Measurements from ENCODE around the gene CD2AP. TPM values are rescaled to one million over a fixed set of nuclear protein-coding genes. Genes with fewer than 3 reads are reported as not detected.
A peak's percentile ranks its signal among the peaks of the same experiment; 100 is the strongest.

The CD2AP gene
- total and polyA plus RNA-seq, 9 of the 15 experiments (the other 6 are each of a cell fraction or from before 2014, with no cell fraction given), result 9.4 to 69.7 (median 38.7) TPM

- TF ChIP-seq SMARCE1 (IDR thresholded peaks at IDR 0.05), result peak; percentile 45; the same call in 1 of the 2 replicates
- TF ChIP-seq PBX2 (CRISPR knock-in tag; IDR thresholded peaks at IDR 0.05; ENCODE audit: low read depth), result no peak
- peak; percentile 69; the same call in 1 of the 2 replicates for TF ChIP-seq PBX2 (tag; conservative IDR thresholded peaks at IDR 0.05; ENCODE audit: low read depth)
- TF ChIP-seq MEIS2 (IDR thresholded peaks at IDR 0.05; ENCODE audit: partially characterized antibody), result peak; percentile 86
- peak in 1 of 2 experiments; percentile 46; a peak in 2 of 4 replicates for TF ChIP-seq FOXA3 (CRISPR knock-in tag; conservative IDR thresholded peaks at IDR 0.05 in 1 of 2, IDR thresholded peaks at IDR 0.05 in 1 of 2)
- TF ChIP-seq PKNOX1 (IDR thresholded peaks at IDR 0.05), result peak; percentile 60
- no peak for TF ChIP-seq EHMT2 (IDR thresholded peaks at IDR 0.05)
- TF ChIP-seq HDAC8 (tag; IDR thresholded peaks at IDR 0.05), result no peak
- in situ Hi-C loops (cut with MboI) (no loop called here), intact Hi-C loops (cut with micrococcal nuclease) (no loop called here)
- H3K4me3 ChIP-seq, result no peak overlapping the region
- H3K9me3 ChIP-seq (replicated peaks; ENCODE audit: control insufficient read depth, insufficient read depth, low read depth, low read length), result no peaks in the 10 kb centered on the region
- 28% methylated on average over 3 of the region's 3 CpGs for WGBS (ENCODE audit: insufficient coverage, low coverage, missing lambda C conversion rate)
- H3K4me1 ChIP-seq (replicated peaks in 1 of 2; ENCODE audit: control insufficient read depth in 2 of 2, insufficient read depth in 2 of 2, low read length in 2 of 2), result peaks cover 0 to 22% of the 10 kb centered on the region in 2 experiments; a peak in 3 of 5 replicates
- no TSS peak for BruUV-seq (replicated peaks)
- peak overlapping the region; percentile 7; the same call in 1 of the 2 replicates for H3K4me2 ChIP-seq (ENCODE audit: insufficient read depth, low read length)
- ChIA-PET POLR2A (interaction anchor here (1.4 kb wide), 1 partner anchor 19 kb away, joined by 3 read pairs; no protein-coding TSS in a partner anchor), CTCF (ENCODE audit: low intra/inter-chr PET ratio) (no interaction called here)
- H3K9ac ChIP-seq (ENCODE audit: insufficient read depth in 1 of 2, low read depth in 2 of 2, low read length in 2 of 2), result no peak overlapping the region
- no peak for DNase-seq (ENCODE audit: extremely low read depth in 1 of 4, low spot score in 3 of 4)
- H3K9me1 ChIP-seq (ENCODE audit: control insufficient read depth, insufficient read depth, low read length), result no peaks in the 10 kb centered on the region
- peak overlapping the region; percentile 65 for H2AFZ ChIP-seq (ENCODE audit: low read depth, low read length)
- H3K27ac ChIP-seq (ENCODE audit: extremely low read depth, low read depth, low read length), result no peak overlapping the region
- FAIRE-seq, result no peak
- H3K27me3 ChIP-seq (ENCODE audit: control insufficient read depth in 2 of 2, insufficient read depth in 2 of 2, low read length in 2 of 2), result no peaks in the 10 kb centered on the region
- H3K79me2 ChIP-seq (ENCODE audit: control insufficient read depth, insufficient read depth, low read length), result no peaks in the 10 kb centered on the region
- no peaks in the 10 kb centered on the region for H4K20me1 ChIP-seq (replicated peaks; ENCODE audit: control insufficient read depth, insufficient read depth, low read length)
- ATAC-seq, result peak; percentile 8; the same call in 2 of the 3 replicates
- no peaks in the 10 kb centered on the region; the same call in 2 of the 3 replicates for H3K36me3 ChIP-seq (ENCODE audit: control insufficient read depth, insufficient read depth, low read length)
These were observed 173.2 kb downstream of the CD2AP start for GRCh38 chr6:47650553-47651432.
